Skeletal muscle satellite cell (primary cell): ENCODE data around the gene RBMS1.
"Not testable (repeated sequence)": the region's sequence is repeated elsewhere in the genome, so short reads cannot be mapped to it uniquely, and the experiment has no call there.

Experiments used
- H3K27me3 ChIP-seq: 2 replicates; pipeline ENCODE4 v1.7.0; 2013; ENCODE audit warnings: low read length; ENCODE audit not compliant: control insufficient read depth, insufficient read depth
- H3K36me3 ChIP-seq: 2 replicates; pipeline ENCODE4 v1.7.0; 2013; ENCODE audit warnings: mild to moderate bottlenecking, control low read depth, low read length; ENCODE audit not compliant: insufficient read depth
- H3K4me1 ChIP-seq: 2 replicates; pipeline ENCODE4 v1.7.0; 2013; ENCODE audit warnings: low read length; ENCODE audit not compliant: control insufficient read depth, insufficient read depth
- H3K4me2 ChIP-seq: 2 replicates; pipeline ENCODE4 v1.7.0; 2013; ENCODE audit warnings: mild to moderate bottlenecking, low read length
- H3K4me3 ChIP-seq: 2 replicates; pipeline ENCODE4 v1.7.0; 2013; ENCODE audit warnings: low read length
- H3K9ac ChIP-seq: 2 replicates; pipeline ENCODE4 v1.7.0; 2013; ENCODE audit warnings: mild to moderate bottlenecking, low read depth, low read length, moderate library complexity
- H3K9me3 ChIP-seq: replicated peaks from 2 replicates; pipeline ENCODE4 v1.7.0; 2013; ENCODE audit warnings: mild to moderate bottlenecking, control low read depth, low read length

RBMS1 gene

DNA sequence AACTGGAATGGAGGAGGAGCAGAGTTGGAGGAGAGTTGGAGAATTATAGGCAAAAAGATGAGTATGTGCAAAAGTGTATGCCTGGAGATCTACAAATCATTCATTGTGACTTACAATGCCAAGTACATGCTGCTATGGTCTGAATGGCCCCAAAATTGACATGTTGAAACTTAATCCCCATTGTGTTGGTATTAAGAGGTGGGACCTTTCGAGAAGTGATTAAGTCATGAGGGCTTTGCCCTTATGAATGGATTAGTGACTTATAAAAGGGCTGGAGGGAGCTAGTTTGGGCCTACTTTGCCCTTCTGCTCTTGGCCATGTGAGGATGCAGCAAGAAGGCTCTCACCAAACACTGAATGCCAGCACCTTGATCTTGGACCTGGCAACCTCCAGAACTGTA lies 6.3 kb upstream of the RBMS1 start:
- H3K9me3 ChIP-seq: no peaks in the 10 kb centered on the region
- H3K9ac ChIP-seq: no peak overlapping the region
- H3K36me3 ChIP-seq: no peaks in the 10 kb centered on the region
- H3K4me3 ChIP-seq: no peak overlapping the region
- no peaks in the 10 kb centered on the region for H3K27me3 ChIP-seq
- no peaks in the 10 kb centered on the region for H3K4me1 ChIP-seq
- no peak overlapping the region for H3K4me2 ChIP-seq

DNA sequence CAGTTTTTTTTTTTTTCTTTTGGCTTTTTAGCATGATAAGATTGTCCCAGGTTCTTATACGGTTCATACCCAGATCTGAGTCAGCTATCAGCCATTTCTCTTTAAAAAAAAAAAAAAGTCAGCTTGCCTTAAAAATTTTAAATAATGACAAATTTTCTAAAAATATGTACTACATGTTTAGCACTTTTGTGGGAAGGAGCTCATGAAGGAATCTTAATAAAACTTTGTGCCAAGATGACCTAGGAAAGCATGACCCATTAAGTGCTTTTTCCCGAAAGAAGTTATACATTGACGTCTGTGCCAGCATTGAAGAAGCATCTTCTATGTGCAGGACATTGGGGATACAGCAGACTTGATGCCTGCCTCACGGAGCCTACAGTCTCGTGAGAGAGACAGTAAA lies 4.5 kb upstream of the RBMS1 start:
- no peaks in the 10 kb centered on the region for H3K36me3 ChIP-seq
- H3K9me3 ChIP-seq: no peaks in the 10 kb centered on the region
- no peak overlapping the region for H3K4me2 ChIP-seq
- no peak overlapping the region for H3K4me3 ChIP-seq
- peaks cover 6% of the 10 kb centered on the region for H3K4me1 ChIP-seq
- no peaks in the 10 kb centered on the region for H3K27me3 ChIP-seq
- H3K9ac ChIP-seq: no peak overlapping the region

GRCh38 chr2:160494201-160494644 lies 616 bp upstream of the RBMS1 start:
- Histone ChIP-seq H3K27me3 (no peaks in the 10 kb centered on the region), H3K9ac (peak overlapping the region; percentile 98), H3K4me3 (peak overlapping the region; percentile 92)

GRCh38 chr2:160492401-160493226 lies 993 bp downstream of the RBMS1 start:
- Histone ChIP-seq H3K4me3 (peak overlapping the region; percentile 92), H3K27me3 (no peaks in the 10 kb centered on the region), H3K4me1 (peaks cover 29% of the 10 kb centered on the region)

More at GRCh38 chr2:160494201-160494644, 616 bp upstream of the RBMS1 start:
- Histone ChIP-seq H3K36me3 (no peaks in the 10 kb centered on the region), H3K4me2 (peak overlapping the region; percentile 73), H3K9me3 (no peaks in the 10 kb centered on the region), H3K4me1 (peaks cover 24% of the 10 kb centered on the region)

DNA sequence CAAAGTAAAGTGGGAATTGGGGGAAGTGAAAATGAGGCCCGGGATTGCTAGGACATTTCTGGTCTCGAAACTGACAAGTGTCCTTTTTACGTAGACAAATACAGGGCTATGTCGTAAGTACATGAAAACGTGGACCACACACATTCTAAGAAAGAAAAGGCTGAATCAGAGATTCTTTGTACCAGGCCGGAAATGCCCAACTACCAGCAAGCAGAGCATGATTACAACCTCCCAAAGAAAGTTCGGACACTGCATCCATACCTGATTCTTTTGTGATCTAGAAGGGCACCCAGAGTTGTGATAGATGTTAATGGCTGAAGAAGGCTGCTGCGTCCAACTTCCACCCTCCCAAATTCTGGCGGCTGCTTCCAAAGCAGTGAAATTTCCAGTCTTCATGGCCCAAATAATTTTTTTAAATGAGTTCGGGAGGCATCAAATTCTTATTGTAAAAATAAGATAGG lies 1.7 kb downstream of the RBMS1 start:
- Histone ChIP-seq H3K4me1 (peaks cover 29% of the 10 kb centered on the region), H3K9ac (peak overlapping the region; percentile 98), H3K4me3 (peak overlapping the region; percentile 92), H3K4me2 (peak overlapping the region; percentile 88), H3K9me3 (no peaks in the 10 kb centered on the region), H3K27me3 (no peaks in the 10 kb centered on the region), H3K36me3 (no peaks in the 10 kb centered on the region)

More at GRCh38 chr2:160492401-160493226, 993 bp downstream of the RBMS1 start:
- Histone ChIP-seq H3K9me3 (no peaks in the 10 kb centered on the region), H3K4me2 (peak overlapping the region; percentile 88), H3K9ac (peak overlapping the region; percentile 98), H3K36me3 (no peaks in the 10 kb centered on the region)

GRCh38 chr2:160490733-160491685 lies 2.6 kb downstream of the RBMS1 start:
- peak overlapping the region; percentile 98 for H3K9ac ChIP-seq
- peaks cover 29% of the 10 kb centered on the region for H3K4me1 ChIP-seq
- H3K4me2 ChIP-seq: peak overlapping the region; percentile 88
- H3K9me3 ChIP-seq: no peaks in the 10 kb centered on the region
- no peaks in the 10 kb centered on the region for H3K27me3 ChIP-seq
- H3K4me3 ChIP-seq: peak overlapping the region; percentile 92
- no peaks in the 10 kb centered on the region for H3K36me3 ChIP-seq

DNA sequence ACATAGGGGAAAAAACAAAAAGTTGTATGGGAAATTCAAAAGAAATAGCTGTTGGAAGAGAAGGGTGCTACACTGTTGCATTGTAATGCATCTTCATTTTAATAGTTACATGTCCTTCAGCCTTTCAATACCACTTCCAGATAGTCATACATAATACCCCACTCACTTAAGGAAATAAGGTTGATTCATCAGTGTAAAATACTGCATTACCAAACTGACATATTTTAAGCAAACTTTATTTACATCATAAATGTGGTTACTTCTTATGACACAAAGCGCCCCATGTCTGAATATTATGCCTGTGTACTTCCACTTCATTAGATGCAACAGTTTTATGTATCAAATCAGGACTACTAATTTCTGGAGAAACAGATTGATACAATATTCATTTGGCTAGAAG lies 4.5 kb downstream of the RBMS1 start:
- H3K36me3 ChIP-seq: no peaks in the 10 kb centered on the region
- H3K4me1 ChIP-seq: peaks cover 25% of the 10 kb centered on the region
- peak overlapping the region; percentile 27 for H3K4me2 ChIP-seq
- no peak overlapping the region for H3K4me3 ChIP-seq
- no peaks in the 10 kb centered on the region for H3K9me3 ChIP-seq
- no peaks in the 10 kb centered on the region for H3K27me3 ChIP-seq
- no peak overlapping the region for H3K9ac ChIP-seq

DNA sequence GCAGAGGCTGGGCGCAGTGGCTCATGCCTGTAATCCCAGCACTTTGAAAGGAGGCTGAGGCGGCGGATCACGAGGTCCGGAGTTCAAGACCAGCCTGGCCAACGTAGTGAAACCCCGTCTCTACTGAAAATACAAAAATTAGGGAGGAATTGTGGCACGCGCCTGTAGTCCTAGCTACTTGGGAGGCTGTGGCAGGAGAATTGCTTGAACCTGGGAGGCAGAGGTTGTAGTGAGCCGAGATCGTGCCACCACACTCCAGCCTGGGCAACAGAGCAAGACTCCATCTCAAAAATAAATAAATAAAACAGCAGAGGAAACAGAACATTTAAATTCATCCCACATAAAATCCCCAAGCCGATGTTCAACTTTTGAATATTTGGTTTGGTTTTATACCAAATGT lies 5.3 kb downstream of the RBMS1 start:
- H3K4me1 ChIP-seq: peaks cover 23% of the 10 kb centered on the region
- H3K4me3 ChIP-seq, H3K9ac ChIP-seq, H3K9me3 ChIP-seq, H3K27me3 ChIP-seq, H3K4me2 ChIP-seq, H3K36me3 ChIP-seq: not testable (repeated sequence)

- Histone ChIP-seq H3K9me3 (no peaks in the 10 kb centered on the region), H3K9ac (no peak overlapping the region), H3K4me3 (no peak overlapping the region), H3K36me3 (no peaks in the 10 kb centered on the region), H3K4me1 (peaks cover 31% of the 10 kb centered on the region), H3K27me3 (no peaks in the 10 kb centered on the region), H3K4me2 (no peak overlapping the region)
These were observed 7.3 kb downstream of the RBMS1 start for GRCh38 chr2:160486341-160486740.

GRCh38 chr2:160484859-160485520 lies 8.6 kb downstream of the RBMS1 start:
- Histone ChIP-seq H3K4me3 (no peak overlapping the region), H3K27me3 (no peaks in the 10 kb centered on the region), H3K4me2 (no peak overlapping the region), H3K36me3 (no peaks in the 10 kb centered on the region), H3K9ac (no peak overlapping the region), H3K9me3 (no peaks in the 10 kb centered on the region), H3K4me1 (peaks cover 20% of the 10 kb centered on the region)

GRCh38 chr2:160482673-160483072 lies 10.9 kb downstream of the RBMS1 start:
- H3K4me3 ChIP-seq: no peak overlapping the region
- no peak overlapping the region for H3K9ac ChIP-seq
- no peaks in the 10 kb centered on the region for H3K27me3 ChIP-seq
- no peaks in the 10 kb centered on the region for H3K36me3 ChIP-seq
- H3K4me1 ChIP-seq: peaks cover 8% of the 10 kb centered on the region
- H3K9me3 ChIP-seq: no peaks in the 10 kb centered on the region
- H3K4me2 ChIP-seq: no peak overlapping the region
